HUES64 (cell line): Measurements from ENCODE around the gene DIP2C.
"Not testable (repeated sequence)": the region's sequence is repeated elsewhere in the genome, so short reads cannot be mapped to it uniquely, and the experiment has no call there.

ENCODE experiments used
- H3K27ac ChIP-seq: 2 replicates; pipeline ENCODE4 v1.7.0; 2013; ENCODE audit warnings: low read depth, low read length, inconsistent platforms
- H3K27me3 ChIP-seq: 2 replicates; pipeline ENCODE4 v1.6.1; 2013; ENCODE audit warnings: mild to moderate bottlenecking, low read length; ENCODE audit not compliant: insufficient read depth
- H3K36me3 ChIP-seq: 2 replicates; pipeline ENCODE4 v1.6.1; 2013; ENCODE audit warnings: mild to moderate bottlenecking, low read length; ENCODE audit not compliant: insufficient read depth
- H3K4me1 ChIP-seq: 2 replicates; pipeline ENCODE4 v1.6.1; 2013; ENCODE audit warnings: mild to moderate bottlenecking, low read length, moderate library complexity; ENCODE audit not compliant: insufficient read depth
- H3K4me3 ChIP-seq: 2 replicates; pipeline ENCODE4 v1.5.1; 2013; ENCODE audit warnings: mild to moderate bottlenecking, low read length, moderate library complexity
- H3K9ac ChIP-seq: 2 replicates; pipeline ENCODE4 v1.6.1; 2013; ENCODE audit warnings: mild to moderate bottlenecking, low read depth, low read length
- H3K9me3 ChIP-seq: 2 replicates; pipeline ENCODE4 v1.6.1; 2013; ENCODE audit warnings: low read depth, low read length; ENCODE audit not compliant: insufficient read depth
- WGBS: fragments of 150-250, 120-280 bp; methylation state at CpG from one replicate; pipeline ENCODE4 v1.1.7; 2013; ENCODE audit warnings: missing lambda C conversion rate; 5-methylcytosine and 5-hydroxymethylcytosine counted together

DIP2C gene

DNA sequence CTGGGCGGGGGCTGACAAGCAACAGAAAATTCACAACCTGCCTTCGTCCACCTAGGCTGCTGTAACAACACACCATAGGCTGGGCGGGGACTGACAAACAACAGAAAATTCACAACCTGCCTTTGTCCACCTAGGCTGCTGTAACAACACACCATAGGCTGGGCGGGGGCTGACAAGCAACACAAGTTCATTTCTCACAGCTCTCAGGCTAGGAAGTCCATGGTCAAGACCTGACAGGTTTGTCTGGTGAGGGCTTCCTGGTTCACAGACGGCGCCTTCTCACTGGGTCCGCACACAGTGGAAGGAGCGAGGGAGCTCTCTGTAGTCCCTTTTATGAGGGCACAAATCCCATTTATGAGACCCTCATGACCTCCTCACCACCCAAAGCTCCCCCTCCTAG, 52.2 kb downstream of the DIP2C start:
- no peaks in the 10 kb centered on the region for H3K27me3 ChIP-seq
- no peak overlapping the region for H3K27ac ChIP-seq
- WGBS = 96% methylated on average over 8 of the region's 8 CpGs
- H3K36me3 ChIP-seq = no peaks in the 10 kb centered on the region
- no peak overlapping the region for H3K4me3 ChIP-seq
- H3K9me3 ChIP-seq = no peaks in the 10 kb centered on the region
- no peaks in the 10 kb centered on the region for H3K4me1 ChIP-seq
- H3K9ac ChIP-seq = no peak overlapping the region

DNA sequence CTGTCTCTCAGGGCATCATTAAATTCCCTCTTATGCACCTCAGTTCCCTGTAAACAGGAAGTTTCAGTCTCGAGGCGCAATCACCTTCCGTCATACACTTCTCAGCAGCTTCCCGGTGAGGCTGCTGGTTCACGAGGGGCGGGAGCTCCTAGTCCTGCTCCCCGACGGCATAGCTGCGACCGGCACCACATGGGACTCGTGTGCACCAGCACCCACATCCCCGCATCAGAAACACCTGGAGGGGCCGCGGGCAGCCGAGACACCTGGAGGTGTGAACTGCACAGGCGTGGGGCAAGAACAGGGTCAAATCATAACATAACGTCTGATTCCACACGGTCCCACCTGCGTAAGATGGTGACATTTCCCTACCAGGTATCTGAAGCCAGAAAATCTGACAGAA, 52.7 kb downstream of the DIP2C start:
- H3K4me1 ChIP-seq = no peaks in the 10 kb centered on the region
- no peak overlapping the region for H3K27ac ChIP-seq
- 95% methylated on average over 19 of the region's 19 CpGs for WGBS
- H3K36me3 ChIP-seq = no peaks in the 10 kb centered on the region
- no peak overlapping the region for H3K9ac ChIP-seq
- no peak overlapping the region for H3K4me3 ChIP-seq
- no peaks in the 10 kb centered on the region for H3K9me3 ChIP-seq
- H3K27me3 ChIP-seq = no peaks in the 10 kb centered on the region

DNA sequence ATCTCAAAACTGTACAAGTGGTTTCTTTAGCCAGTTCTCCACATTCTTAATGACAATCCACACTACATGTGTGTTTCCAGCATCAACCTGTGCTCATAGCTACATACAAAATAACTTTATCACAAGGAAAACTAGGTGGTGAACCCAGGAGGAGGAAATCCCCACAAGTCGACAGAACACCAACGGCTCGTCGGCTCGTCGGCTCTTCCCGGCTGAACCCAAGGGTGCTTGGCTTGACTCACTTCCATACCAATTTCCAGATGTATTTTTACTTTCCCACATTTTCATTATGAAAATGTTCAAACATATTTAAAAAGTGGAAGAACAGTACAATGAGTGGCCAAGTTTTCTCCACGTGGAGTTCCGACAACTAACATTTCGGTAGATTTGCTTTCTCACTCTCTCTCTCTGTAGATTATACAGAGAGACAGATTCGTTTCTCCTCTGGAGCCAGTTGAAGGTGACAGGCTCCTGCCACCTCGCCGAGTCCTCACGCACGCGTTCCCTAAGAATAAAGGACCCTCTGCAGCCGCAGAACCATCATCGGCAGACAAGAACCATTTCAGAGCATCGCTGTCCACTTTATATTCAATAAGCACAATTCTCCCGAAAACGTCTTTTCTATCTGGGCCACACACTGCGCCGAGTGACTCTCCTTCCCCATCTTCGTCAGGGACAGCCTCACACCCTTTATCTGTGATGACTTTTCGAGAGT, 53.3 kb downstream of the DIP2C start:
- Histone ChIP-seq H3K9me3 (no peaks in the 10 kb centered on the region), H3K27me3 (no peaks in the 10 kb centered on the region), H3K27ac (no peak overlapping the region), H3K9ac (no peak overlapping the region), H3K4me3 (no peak overlapping the region), H3K36me3 (no peaks in the 10 kb centered on the region), H3K4me1 (no peaks in the 10 kb centered on the region)
- 93% methylated on average over 25 of the region's 25 CpGs for WGBS

DNA sequence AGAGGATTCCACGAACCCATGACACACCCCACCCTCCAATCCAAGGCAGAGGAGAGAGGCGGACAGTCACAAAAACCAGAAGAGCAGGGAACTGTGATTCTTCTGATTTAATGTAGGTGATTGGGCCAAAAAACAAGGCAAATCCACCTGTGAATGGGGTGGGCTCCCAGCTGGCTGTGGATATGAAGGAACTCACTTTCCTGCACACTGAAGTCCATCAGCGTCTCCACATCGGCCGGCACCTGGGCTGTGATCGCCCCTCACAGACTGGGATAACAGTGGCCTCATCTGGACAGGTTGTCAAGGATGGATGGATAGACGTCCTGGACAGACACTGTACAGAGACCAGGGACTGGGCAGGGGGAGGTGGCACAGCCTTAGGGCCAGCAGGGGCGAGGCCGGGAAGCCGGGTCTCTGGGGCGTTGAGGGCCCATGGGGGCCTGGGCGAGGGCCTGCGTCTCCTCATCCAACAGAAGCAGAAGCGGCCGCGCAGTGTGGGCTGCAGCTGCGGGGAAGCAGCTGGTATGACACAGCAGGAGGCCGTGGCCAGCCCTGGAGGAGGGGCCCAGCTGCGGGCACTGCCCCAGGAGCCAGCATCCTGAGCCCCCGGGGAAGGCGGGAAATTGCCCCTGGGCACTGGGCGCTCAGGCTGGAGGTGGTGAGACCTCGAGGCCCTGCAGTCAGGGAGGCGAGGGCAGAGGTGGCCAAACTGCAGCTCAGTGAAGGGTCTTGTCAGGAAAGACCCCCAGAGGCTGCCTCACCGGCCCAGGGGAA, 54.2 kb downstream of the DIP2C start:
- Histone ChIP-seq H3K27me3 (no peaks in the 10 kb centered on the region), H3K4me3 (no peak overlapping the region), H3K36me3 (no peaks in the 10 kb centered on the region), H3K4me1 (no peaks in the 10 kb centered on the region), H3K9ac (no peak overlapping the region), H3K27ac (no peak overlapping the region), H3K9me3 (no peaks in the 10 kb centered on the region)
- WGBS = 90% methylated on average over 25 of the region's 25 CpGs

DNA sequence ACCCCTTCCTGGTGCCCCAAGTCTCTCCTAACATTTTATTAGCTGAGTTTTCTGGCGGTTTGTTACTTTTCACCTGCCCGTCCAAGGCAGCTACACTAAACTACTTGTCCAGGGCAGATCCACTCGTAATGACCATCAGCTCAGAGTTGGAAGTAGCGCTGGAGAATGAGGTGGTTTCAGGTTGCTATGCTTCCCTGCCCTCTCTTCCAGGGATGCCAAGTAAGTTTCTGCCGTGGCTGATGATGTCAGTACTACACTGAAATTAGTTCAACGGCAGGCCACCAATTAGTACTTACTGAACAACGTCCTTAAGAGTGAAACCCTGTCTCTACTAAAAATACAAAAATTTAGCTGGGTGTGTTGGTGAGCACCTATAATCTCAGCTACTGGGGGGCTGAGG, 55.2 kb downstream of the DIP2C start:
- Histone ChIP-seq H3K27me3 (no peaks in the 10 kb centered on the region), H3K4me3 (no peak overlapping the region), H3K9me3 (no peaks in the 10 kb centered on the region), H3K9ac (no peak overlapping the region), H3K4me1 (no peaks in the 10 kb centered on the region), H3K36me3 (no peaks in the 10 kb centered on the region), H3K27ac (no peak overlapping the region)
- 90% methylated on average over 7 of the region's 7 CpGs for WGBS

DNA sequence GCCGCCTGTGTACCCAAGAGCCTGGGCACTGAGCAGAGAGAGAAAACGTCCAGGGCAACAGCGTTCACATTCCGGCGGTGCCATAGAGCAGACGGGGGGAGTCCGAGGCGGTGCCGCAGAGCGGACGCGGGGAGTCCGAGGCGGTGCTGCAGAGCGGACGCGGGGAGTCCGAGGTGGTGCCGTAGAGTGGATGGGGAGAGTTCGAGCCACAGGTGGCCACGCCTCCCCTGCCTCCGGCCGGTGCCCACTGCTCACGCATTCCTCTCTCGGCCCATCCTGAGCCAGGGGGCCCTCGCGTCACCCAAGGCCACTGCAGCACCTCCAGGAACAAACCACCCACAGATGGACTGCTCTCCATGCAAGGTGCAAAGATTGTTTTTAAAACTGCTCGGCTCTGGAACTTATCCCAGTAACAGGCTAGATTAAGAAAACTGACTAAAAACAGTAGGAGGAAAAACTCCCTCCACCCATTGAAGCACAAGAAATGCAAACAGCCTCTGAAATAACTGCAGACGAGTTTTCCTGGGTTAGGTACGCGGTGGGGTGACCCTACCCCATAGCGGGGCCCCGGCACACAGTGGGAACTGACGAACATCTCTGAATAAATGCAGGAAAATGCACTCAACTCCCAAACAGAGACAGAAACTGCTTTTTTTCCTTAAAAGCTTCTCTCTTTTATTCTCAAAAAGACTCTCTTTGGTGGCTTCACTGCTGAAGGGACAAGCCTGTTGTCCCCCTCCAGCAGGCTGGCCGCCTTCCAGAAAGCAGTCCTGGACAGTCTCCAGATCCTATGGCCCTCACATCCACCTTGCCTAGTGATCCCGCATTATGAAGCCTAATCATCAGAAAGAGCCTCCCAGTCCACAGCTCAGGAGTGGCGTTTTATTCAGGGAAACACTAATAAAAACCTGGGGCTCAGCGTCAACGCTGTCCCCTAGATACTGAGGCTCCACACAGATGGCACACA, 55.9 kb downstream of the DIP2C start:
- Histone ChIP-seq H3K9me3 (no peaks in the 10 kb centered on the region), H3K36me3 (no peaks in the 10 kb centered on the region), H3K4me1 (no peaks in the 10 kb centered on the region), H3K9ac (no peak overlapping the region), H3K4me3 (no peak overlapping the region), H3K27ac (no peak overlapping the region), H3K27me3 (no peaks in the 10 kb centered on the region)
- WGBS = 94% methylated on average over 39 of the region's 39 CpGs

DNA sequence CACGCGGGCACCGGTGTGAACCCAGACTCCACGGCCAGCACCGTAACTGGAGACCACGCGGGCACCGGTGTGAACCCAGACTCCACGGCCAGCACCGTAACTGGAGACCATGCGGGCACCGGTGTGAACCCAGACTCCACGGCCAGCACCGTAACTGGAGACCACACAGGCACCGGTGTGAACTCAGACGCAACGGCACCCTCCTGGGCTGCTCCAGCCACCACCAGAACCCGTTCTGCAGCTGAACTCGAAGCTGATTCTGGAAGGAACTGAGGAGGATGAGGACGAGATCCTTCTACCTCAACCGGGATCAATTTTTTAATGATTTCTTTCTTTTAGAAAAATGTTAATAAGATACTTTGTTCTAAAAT, 56.7 kb downstream of the DIP2C start:
- not testable (repeated sequence) for H3K27ac ChIP-seq, H3K9me3 ChIP-seq, H3K4me3 ChIP-seq, H3K36me3 ChIP-seq, H3K9ac ChIP-seq, H3K27me3 ChIP-seq, H3K4me1 ChIP-seq
- 94% methylated on average over 20 of the region's 21 CpGs for WGBS

DNA sequence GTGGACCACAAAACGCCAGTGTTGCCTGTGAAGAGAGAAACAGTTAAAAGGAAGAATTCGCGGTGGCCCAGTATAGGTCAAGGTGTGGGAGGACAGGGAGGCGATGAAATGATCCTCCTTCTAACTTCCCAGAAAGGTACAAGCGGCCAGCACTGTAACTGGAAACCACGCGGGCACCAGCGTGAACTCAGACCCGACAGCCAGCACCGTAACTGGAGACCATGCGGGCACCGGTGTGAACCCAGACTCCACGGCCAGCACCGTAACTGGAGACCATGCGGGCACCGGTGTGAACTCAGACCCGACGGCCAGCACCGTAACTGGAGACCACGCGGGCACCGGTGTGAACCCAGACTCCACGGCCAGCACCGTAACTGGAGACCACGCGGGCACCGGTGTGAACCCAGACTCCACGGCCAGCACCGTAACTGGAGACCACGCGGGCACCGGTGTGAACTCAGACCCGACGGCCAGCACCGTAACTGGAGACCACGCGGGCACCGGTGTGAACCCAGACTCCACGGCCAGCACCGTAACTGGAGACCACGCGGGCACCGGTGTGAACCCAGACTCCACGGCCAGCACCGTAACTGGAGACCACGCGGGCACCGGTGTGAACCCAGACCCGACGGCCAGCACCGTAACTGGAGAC, 57.2 kb downstream of the DIP2C start:
- H3K27ac ChIP-seq, H3K27me3 ChIP-seq, H3K9me3 ChIP-seq, H3K9ac ChIP-seq, H3K36me3 ChIP-seq, H3K4me3 ChIP-seq, H3K4me1 ChIP-seq: not testable (repeated sequence)
- WGBS = 94% methylated on average over 26 of the region's 51 CpGs

DNA sequence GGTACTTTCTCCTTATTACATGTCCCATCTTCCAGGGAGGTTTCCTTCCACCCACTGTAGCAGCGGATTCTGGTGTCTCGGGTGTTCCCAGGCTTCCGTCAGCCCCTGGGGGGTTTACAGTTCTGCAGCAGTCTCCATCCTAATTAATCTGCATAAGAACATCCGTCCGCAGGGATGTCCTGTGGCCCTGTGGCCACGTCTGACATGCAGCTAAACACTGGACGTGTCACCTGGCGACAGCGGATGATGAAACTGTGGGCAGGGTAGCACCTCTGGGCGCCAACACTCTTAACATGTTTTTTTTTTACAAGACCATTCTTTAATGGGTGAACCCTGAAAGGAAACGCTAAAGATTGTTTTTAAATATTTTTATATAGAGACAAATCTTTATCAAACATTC, 58.2 kb downstream of the DIP2C start:
- no peaks in the 10 kb centered on the region for H3K9me3 ChIP-seq
- 84% methylated on average over 10 of the region's 11 CpGs for WGBS
- no peak overlapping the region for H3K9ac ChIP-seq
- H3K4me3 ChIP-seq = no peak overlapping the region
- no peaks in the 10 kb centered on the region for H3K36me3 ChIP-seq
- no peaks in the 10 kb centered on the region for H3K4me1 ChIP-seq
- no peak overlapping the region for H3K27ac ChIP-seq
- H3K27me3 ChIP-seq = no peaks in the 10 kb centered on the region

DNA sequence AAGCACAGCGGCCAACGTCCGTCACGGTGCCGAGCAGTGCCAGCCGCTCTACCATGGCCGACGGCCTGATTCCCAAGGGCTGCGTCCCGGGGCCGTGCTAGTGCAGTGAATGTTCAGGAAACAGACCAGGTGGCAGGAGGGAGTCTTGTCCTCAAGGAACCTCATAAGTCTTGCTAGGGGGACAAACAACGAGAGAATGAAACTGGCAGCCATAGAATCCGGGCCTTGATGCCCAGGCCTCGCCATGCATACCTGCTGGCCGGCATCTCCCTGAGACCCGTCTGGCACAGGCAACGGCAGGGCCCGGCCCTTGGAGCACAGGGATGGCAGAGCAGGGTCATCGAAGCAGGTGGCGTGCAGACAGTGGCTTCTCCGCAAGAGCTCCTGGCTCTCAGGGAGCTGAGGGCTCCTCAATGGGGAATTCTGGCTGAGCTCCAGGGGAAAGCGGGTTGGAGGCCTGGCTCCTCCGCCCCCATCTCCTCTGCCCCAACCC, 58.8 kb downstream of the DIP2C start:
- WGBS = 90% methylated on average over 23 of the region's 23 CpGs
- H3K9me3 ChIP-seq = no peaks in the 10 kb centered on the region
- no peaks in the 10 kb centered on the region for H3K36me3 ChIP-seq
- no peak overlapping the region for H3K27ac ChIP-seq
- H3K4me1 ChIP-seq = peaks cover 5% of the 10 kb centered on the region; the same call in 1 of the 2 replicates
- no peak overlapping the region for H3K9ac ChIP-seq
- no peaks in the 10 kb centered on the region for H3K27me3 ChIP-seq
- H3K4me3 ChIP-seq = no peak overlapping the region
